GM18499 (cell line): ENCODE measurements around the gene RAB27A.
"Not testable (repeated sequence)": the region's sequence is repeated elsewhere in the genome, so short reads cannot be mapped to it uniquely, and the experiment has no call there.

Source experiments
- ATAC-seq: cut with Tn5 transposase; IDR thresholded peaks from one replicate; pipeline ENCODE4 v1.9.1; 2021; ENCODE audit warnings: moderate number of reproducible peaks; ENCODE audit not compliant: insufficient read depth, unreplicated experiment

The RAB27A gene

DNA sequence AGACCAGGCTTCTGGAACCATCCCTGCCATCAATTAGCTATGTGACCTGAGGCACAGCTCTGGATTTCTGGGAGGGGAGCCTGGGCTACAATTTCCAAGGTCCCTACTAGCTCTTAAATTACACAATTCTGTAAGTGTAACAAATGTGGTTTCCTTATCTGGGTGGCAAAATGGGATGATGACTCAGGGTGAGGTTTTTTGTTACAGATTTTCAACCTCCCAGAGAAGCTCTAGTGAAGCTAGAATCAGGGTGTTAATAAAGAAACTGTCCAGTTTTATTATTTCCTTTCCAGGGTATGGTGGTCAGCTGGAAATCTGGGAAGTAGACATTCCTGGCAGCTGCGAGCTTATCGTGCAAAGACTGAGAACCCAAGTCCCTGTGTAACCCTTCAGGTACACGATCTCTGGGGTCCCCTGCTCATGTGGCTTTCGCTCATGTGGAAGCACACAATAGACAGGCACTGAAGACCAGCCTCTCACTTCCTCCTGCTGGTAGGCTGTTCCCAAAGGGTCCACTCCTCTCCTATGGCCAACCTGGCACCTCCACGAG, 7.3 kb downstream of the RAB27A start:
- ATAC-seq: no peak

DNA sequence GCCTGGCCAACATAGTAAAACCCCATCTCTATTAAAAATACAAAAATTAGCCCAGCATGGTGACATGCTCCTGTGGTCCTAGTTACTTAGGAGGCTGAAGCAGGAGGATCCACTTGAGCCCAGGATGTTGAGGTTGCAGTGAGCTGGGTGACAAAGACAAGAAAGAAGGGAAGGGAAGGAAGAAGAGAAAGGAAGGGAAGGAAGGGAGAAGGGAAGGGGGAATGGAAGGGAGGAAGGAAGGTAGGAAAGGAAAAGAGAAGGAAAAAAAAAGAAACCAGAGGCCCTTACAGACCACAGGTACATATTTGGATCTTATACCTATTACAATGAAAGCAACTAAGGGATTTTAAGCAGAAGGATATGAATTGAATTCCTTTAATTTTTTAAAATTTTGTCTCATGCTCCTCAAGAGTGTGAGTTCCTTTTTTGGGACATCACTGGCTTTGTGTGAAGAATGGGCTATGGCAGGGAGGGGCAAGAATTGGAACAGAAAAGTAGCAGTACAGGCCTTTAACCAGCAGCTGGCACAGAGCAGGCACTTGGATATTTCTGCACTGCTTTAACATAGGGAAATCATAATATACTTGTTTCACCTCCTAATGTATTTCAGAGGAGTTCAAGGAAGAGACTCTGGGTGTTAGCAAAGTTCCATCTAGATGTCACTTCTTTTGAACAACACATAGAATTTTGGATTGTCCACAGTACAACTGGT, 7.9 kb downstream of the RAB27A start:
- ATAC-seq: no peak

DNA sequence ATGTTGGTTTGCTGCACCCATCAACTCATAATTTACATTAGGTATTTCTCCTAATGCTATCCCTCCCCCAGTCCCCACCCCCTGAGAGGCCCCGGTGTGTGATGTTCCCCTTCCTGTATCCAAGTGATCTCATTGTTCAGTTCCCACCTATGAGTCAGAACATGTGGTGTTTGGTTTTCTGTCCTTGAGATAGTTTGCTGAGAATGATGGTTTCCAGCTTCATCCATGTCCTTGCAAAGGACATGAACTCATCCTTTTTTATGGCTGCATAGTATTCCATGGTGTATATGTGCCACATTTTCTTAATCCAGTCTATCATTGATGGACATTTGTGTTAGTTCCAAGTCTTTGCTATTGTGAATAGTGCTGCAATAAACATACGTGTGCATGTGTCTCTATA, 9.0 kb downstream of the RAB27A start:
- ATAC-seq: not testable (repeated sequence)

DNA sequence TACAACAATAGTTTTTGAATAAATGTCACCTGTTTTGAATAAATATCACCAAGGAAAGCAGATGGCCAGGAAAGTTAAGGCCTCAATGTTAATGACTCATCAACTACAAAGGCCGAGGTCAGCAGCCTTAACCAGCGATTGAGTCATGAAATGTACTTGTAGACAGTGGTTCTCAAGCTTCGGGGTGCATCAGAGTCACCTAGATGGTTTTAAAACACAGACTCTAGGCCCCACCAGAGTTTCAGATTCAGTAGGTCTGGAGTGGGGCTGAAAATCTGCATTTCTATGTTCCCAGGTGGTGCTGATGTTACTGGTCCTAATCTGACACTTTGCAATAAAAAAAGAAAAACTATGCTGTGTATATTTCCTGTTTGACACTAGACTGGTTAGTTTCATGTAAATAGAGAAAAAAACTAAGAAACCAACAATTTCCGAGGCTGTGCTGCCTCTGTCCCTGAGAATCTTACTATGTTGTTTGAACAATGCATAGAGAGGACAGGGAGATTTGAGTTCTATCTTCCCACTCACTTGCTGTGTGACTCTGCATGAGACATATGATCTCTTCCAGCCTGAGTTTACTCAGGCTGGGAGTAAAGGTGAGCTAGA, 9.8 kb downstream of the RAB27A start:
- ATAC-seq: peak; percentile 64

DNA sequence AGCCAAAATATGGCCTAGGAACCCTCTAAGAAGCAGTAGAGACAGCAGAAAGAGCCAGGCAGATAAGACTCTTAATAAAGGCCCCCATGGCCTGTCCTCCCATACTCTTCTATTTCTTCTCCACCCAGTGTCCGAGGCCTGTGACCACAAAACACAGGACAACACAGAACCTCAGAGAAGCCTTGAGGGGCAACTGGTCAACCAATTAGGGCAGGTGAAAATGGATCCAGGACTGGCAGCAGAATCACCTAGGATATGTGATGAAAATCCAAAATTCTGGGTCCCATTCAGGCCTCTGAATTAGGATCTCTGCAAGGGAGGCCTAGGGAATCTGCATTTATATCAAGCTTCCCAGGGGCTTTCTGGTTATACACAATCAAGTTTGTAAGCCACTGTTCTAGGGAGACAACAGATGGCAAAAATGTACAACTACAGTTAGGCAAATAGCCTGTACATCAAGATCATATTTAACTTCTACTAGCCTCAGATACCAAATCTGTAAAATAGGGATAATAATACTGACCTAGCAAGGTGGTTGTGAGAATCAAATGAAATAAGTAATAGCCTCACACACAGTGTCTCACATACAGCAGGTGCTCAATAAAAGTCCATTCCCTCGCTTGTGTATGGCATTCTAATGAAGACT, 10.4 kb downstream of the RAB27A start:
- ATAC-seq: no peak

DNA sequence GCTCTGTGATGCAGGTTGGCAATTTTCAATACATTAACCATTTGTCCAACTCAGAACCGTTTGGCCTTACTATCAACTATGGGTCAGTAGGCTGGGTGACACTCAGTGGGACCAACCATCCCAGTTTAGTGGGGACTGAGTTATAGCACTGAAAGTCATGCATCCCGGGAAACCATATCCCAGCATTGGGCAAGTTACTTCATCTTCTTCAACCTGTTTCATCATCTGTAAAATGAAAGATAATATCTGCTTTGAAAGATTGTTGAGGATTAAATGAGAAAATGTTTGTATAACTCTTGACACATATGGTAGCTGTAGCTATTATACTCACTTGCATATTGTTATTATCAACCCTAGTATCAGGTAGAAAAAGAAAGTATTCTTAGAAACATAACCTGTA, 11.9 kb downstream of the RAB27A start:
- no peak for ATAC-seq

DNA sequence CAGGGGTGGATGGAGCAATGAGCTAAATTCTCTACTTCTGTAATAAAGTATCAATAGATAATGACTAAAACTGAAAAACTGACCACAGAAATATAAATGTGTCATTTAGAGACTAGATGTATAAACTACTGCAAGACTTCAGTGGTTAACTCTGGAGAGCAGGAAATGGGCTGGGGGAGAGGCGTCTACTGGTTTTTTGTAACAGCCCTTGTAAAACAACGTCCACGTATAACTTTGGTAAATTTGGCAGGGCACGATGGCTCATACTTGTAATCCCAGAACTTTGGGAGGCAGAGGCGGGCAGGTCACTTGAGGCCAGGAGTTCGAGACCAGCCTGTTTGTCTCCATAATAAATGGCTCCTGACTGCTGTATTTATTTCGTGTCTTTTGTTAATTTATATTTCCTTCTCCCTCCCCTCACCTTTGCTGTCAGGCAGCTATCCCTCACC, 12.5 kb downstream of the RAB27A start:
- peak; percentile 52 for ATAC-seq

DNA sequence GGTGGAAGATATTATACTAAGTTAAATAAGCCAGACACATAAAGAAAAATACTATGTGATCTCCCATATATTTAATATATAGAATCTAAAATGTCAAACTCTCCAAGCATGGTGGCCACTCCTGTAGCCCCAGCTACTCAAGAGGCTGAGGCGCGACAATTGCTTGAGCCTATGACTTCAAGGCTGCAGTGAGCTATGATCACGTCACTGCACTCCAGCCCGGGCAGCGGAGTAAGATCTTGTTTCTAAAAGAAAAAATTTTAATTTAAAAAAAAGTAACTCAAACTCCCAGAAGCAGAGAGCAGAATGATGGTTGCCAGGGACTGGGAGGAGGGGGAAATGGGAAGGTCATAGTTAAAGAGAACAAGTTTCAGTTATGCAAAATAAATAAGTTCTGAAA, 13.3 kb downstream of the RAB27A start:
- no peak for ATAC-seq

DNA sequence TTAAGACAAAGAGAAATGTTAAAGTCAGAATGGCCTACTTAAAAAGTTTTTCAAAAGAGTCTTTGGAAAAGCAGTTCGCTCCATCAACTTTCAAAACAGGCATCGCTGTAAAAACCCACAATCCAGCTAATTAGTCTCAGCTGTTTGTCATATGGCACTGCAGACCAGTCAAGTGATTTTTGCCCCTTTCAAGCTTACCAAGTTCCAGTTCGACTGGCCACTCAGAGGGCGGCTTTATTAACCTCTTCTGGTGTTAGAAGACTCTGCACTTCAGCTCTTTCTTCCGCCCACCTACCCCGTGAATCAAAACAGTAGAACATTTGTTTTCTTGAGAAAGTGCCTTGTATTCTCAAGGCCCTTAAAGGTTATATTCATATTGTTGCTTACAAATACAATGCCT, 19.3 kb downstream of the RAB27A start:
- no peak for ATAC-seq

DNA sequence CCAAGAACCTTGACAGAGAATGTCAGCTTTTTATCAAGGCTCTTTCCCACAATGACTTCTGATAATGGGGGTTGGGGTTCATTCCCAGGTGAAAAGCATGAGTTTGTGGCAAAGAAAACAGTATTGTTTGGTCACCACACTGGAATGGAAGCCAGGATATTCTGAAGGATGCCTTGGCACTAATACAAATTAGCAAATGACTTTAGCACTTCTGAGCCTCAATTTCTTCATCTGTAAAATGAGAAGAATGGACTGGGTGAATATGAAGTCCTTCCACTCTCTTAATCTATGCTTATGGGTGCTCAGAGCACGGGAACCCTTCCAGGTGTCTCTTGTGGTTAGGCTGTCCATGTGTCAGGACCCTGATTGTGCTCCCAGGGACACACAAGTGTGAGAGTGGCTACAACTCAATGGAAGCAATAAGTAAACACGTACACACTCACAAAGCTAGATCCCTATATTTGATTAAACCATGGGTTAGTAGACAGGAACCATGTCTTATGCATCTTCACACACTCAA, 21.4 kb downstream of the RAB27A start:
- no peak for ATAC-seq

DNA sequence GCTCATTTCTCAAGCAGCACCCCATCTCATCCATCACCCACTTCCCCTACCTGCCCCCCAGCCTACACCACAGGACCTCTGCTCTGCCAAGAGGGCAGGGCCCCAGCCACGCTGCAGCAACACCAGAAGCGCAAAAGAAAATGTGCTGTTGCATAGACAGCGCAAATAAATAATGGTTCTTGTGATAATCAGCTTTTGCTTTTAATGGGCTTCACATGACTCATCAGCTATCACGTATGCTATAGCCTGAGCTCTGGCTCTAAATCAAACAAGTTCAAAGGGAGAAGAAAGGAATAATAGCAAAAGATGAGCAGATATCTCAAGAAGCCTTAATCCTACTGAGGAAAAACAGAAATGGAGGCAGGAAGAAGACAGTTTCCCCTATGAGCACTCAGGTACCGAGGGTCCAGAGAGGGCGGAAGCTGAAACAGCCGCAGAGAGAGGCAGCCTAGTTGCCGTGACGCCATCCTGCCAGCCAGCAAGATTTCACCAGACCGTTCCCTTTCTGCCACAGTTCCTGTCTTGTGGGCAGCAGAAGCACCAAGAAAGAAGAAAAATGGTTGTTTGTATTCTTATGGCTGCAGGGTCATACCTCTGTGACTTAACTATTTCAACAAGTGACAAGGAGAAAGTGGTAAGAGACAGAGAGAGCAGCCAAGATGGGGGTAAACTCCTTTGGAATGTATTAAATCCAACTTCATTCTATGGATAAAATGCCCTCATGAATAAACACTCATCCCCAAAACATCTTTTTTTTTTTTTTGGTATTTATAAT, 22.0 kb downstream of the RAB27A start:
- ATAC-seq: peak; percentile 70

DNA sequence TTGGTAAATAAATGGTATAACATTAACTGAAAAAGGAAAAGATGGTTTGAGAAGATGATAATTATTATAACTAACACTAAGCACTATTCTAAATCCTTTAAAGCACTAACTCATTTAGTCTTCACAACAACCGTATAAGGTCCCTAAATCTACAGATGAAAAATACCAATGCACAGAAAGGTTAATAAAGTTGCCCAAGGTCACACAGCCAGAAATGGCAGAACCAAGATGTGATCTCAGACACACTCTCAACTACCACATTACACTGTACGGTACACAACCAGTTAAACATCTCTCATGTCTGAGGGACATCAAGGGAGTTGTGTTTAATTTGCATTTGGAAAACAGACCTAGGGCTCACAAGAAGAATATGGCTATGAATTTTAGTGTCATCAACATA, 23.1 kb downstream of the RAB27A start:
- no peak for ATAC-seq

DNA sequence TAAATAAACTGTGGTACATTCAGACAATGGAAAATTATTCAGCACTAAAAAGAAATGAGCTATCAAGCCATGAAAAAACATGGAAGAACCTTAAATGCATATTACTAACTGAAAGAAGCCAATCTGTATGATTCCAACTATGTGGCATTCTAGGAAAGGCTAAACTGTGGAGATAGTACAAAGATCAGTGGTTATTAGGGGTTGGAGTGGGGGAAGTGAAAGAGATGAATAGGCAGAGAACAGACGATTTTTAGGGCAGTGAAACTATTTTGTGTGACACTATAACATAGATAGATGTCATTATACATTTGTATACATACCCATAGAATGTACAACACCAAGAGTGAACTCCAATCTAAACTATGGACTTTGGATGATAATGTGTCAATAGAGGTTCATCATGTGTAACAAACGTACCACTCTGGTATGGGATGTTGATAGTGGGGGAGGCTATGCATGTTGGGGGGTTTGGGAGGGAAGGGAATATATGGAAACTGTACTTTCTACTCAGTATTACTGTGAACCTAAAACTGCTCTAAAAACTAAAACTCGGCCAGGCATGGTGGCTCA, 29.0 kb downstream of the RAB27A start:
- ATAC-seq: no peak

DNA sequence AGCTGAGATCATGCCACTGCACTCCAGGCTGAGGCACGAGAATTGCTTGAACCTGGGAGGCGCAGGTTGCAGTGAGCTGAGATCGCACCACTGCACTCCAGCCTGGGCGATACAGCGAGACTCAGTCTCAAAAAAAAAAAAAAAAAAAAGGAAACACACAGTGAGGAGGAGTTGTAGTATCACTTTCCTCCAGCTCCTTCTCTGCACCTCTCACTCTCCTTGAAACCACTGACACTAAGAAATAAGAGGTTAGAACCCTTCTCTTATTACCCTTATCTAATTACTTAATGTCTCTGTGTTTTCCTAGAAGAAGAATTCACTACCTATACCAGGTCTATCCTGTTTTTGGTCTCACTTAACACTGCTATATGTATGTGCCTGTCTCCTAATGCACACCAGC, 31.7 kb downstream of the RAB27A start:
- no peak for ATAC-seq

DNA sequence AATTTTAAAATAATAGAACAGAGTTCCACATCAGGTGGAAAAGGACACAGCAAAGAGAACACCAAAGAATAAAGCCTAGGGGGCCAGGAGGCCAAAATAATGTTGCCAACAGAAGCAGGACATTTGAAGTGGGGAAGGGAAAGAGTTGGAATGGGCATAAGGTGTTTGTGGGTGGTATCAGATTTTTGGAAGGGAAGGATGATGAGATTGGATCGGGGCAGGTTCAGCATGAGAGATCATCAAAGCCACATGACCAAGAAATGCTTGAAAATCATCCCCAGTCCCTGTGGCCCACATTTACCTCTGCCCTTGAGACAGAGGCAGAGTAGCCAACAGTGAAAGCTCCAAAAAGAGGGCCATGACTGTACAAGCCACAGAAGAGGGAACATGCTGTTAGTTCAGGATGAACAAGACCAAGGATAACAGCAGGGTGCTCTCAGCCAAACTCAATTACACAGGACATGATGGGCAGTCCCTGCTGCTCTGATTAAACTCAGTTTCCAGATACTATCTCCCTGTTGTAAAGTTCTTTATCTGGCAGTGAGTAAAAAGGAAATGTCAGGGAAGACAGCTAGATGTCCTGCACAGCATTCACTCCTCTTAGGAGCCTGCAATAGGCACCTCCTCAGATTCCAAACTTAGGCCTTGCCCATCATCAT, 32.5 kb downstream of the RAB27A start:
- no peak for ATAC-seq

DNA sequence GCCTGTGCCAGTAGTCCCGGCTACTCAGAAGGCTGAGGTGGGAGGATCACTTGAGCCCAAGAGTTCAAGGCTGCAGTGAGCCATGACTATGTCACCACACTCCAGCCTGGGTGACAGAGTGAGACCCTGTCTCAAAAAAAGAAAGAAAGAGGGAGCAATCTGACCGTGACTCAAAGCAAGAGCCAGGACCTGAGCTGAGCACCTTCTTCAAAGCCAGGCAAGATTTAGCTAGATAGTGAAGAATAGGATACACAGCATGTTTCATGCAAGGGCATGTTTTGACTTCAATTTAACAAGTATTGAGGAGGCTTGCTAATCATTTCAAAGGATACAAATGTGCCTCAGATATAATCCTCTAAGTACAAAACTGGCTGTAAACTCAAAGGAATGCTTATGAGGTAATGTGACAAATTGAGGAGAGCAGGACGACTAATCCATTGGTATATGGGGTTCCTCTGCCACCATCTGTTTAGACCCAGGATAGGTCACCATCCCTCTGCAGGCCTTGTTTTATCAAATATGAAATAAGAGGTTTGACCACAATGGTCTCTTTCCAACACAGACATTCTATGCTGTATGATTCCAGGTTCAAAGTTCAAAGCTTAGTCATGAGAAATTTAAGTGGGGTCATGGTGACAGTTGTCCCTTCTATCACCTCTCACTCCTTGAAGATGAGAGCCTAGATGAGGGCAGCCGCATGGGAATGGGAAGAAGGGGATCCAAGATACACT, 33.2 kb downstream of the RAB27A start:
- no peak for ATAC-seq

DNA sequence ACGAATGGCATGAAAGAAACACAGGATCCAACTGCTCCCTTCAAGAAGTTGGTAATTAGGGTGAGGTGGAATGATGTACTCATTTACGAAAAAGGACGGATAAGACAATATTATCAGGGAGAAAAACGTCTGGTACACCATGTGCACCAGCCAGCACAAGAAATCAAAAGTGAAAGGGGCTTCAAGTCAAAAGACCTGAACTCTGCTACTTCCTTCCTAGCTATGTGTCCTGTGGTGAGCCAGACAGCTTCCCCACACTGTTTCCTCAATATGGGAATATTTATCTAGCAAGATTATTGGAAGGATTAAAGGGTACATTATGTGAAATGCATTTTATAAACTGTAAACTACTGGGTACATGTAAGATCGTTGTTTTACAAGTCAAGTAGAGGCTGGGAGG, 33.9 kb downstream of the RAB27A start:
- ATAC-seq: no peak

DNA sequence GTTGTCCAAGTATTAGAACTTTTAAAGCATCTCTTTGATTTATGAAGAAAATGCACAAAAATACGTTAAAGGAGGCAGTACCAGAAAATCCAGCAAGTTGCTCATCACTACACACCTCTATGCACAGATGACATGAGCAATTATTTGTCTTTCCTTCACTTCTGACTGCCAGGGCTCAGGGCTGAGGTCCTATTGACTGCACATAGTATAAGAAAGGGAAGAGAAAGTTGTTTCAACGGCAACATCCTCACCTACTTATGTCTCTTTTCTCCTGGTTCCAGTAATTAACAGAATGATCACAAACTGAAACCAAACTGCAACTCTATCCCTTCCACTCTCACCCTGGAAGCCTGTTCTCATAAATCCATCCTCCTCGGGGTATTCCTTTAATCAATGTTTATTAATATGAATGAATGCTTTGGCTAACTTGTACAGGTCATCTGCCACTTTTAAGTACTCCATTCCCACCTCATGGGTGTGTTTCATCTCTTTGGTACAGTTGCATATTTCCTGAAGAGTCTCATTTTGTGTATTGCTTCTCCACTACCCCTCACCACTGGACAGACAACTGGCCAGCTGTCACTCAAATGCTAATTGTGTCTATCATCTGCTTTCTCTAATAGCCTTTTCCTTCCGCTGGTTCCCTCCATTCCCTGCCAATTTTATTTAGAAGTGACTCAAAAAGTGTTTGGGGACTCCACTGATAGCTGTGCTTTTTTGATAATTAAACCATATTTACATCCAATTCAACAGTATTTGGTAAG, 34.5 kb downstream of the RAB27A start:
- ATAC-seq: no peak
